Astrocyte (in vitro differentiated cells and primary cell): ENCODE results near the gene NR1H2. TPM values are rescaled to one million over a fixed set of nuclear protein-coding genes. Genes with fewer than 3 reads are reported as not detected.

Experiments used
- DNase-seq: peaks from one replicate; pipeline ENCODE4 v3.0.0-alpha.2; 2010; ENCODE audit warnings: low read depth
- FAIRE-seq: peaks from 2 replicates; lab custom pipeline; 2011; peaks lifted over from hg19 to GRCh38; lab: Jason Lieb, UNC
- H2AFZ ChIP-seq: 2 replicates; pipeline ENCODE4 v1.6.0; 2012; ENCODE audit warnings: low read depth, low read length, inconsistent platforms
- H3K27ac ChIP-seq: 2 replicates; pipeline ENCODE4 v1.5.1; 2011; ENCODE audit warnings: low read depth, low read length, inconsistent platforms
- H3K27me3 ChIP-seq: 2 replicates; pipeline ENCODE4 v1.6.0; 2011; ENCODE audit warnings: low read length, inconsistent platforms; ENCODE audit not compliant: insufficient read depth
- H3K36me3 ChIP-seq: 2 replicates; pipeline ENCODE4 v1.5.1; 2011; ENCODE audit warnings: low read length, inconsistent platforms; ENCODE audit not compliant: insufficient read depth
- H3K4me1 ChIP-seq: 2 replicates; pipeline ENCODE4 v1.5.1; 2011; ENCODE audit warnings: low read length, inconsistent platforms; ENCODE audit not compliant: insufficient read depth
- H3K4me2 ChIP-seq: 2 replicates; pipeline ENCODE4 v1.6.0; 2012; ENCODE audit warnings: low read length, inconsistent platforms
- H3K4me3 ChIP-seq: 2 replicates; pipeline ENCODE4 v1.5.1; 2011; ENCODE audit warnings: low read depth, mild to moderate bottlenecking, low read length, inconsistent platforms; ENCODE audit not compliant: insufficient read depth
- H3K79me2 ChIP-seq: 2 replicates; pipeline ENCODE4 v1.6.0; 2012; ENCODE audit warnings: mild to moderate bottlenecking, low read length, inconsistent platforms; ENCODE audit not compliant: insufficient read depth
- H3K9ac ChIP-seq: 2 replicates; pipeline ENCODE4 v1.6.0; 2012; ENCODE audit warnings: mild to moderate bottlenecking, low read length, inconsistent platforms
- H3K9me3 ChIP-seq: 2 replicates; pipeline ENCODE4 v1.5.1; 2012; ENCODE audit warnings: low read depth, mild to moderate bottlenecking, low read length, inconsistent platforms; ENCODE audit not compliant: insufficient read depth
- H4K20me1 ChIP-seq: 2 replicates; pipeline ENCODE4 v1.6.0; 2012; ENCODE audit warnings: low read length, inconsistent platforms; ENCODE audit not compliant: insufficient read depth
- H3K27ac Mint-ChIP-seq: one replicate; pipeline ENCODE4 v1.8.0; 2021; ENCODE audit warnings: mild to moderate bottlenecking, mixed read lengths; ENCODE audit not compliant: unreplicated experiment
- H3K27me3 Mint-ChIP-seq: one replicate; pipeline ENCODE4 v1.8.0; 2021; ENCODE audit warnings: low read depth, mixed read lengths; ENCODE audit not compliant: unreplicated experiment
- H3K36me3 Mint-ChIP-seq: one replicate; pipeline ENCODE4 v1.8.0; 2021; ENCODE audit warnings: low read depth, mixed read lengths; ENCODE audit not compliant: unreplicated experiment
- H3K4me1 Mint-ChIP-seq: one replicate; pipeline ENCODE4 v1.8.0; 2021; ENCODE audit warnings: low read depth, mixed read lengths; ENCODE audit not compliant: unreplicated experiment
- H3K4me3 Mint-ChIP-seq: one replicate; pipeline ENCODE4 v1.8.0; 2021; ENCODE audit warnings: mild to moderate bottlenecking, moderate library complexity, mixed read lengths; ENCODE audit not compliant: unreplicated experiment
- H3K9me3 Mint-ChIP-seq: one replicate; pipeline ENCODE4 v1.8.0; 2021; ENCODE audit warnings: mild to moderate bottlenecking, mixed read lengths; ENCODE audit not compliant: unreplicated experiment
- CTCF ChIP-seq: IDR thresholded peaks from 2 replicates; pipeline ENCODE4 v1.5.1; 2011; ENCODE audit warnings: low read depth, mild to moderate bottlenecking, inconsistent platforms, low read length, moderate library complexity; ENCODE audit not compliant: insufficient read depth
- EZH2 ChIP-seq: IDR thresholded peaks from 2 replicates; pipeline ENCODE4 v1.6.1; 2012; ENCODE audit warnings: mild to moderate bottlenecking, low read length, inconsistent platforms; ENCODE audit not compliant: insufficient read depth
- total RNA-seq: library from RNA; stranded (reverse); gene quantifications from 2 replicates; pipeline ENCODE4 v1.2.1, GENCODE V29; 2021

NR1H2 gene
- total RNA-seq, 1 donor from 2014 or later, result 33.4 TPM

- Mint-ChIP-seq H3K27ac (peak overlapping the region; percentile 66), H3K36me3 (no peaks in the 10 kb centered on the region), H3K4me3 (peak overlapping the region; percentile 89), H3K9me3 (peaks cover 1% of the 10 kb centered on the region), H3K4me1 (peaks cover 3% of the 10 kb centered on the region), H3K27me3 (peaks cover 24% of the 10 kb centered on the region)
- Histone ChIP-seq H3K27ac (no peak overlapping the region), H3K27me3 (peaks cover 22% of the 10 kb centered on the region), H3K79me2 (no peaks in the 10 kb centered on the region), H3K36me3 (no peaks in the 10 kb centered on the region), H2AFZ (peak overlapping the region; percentile 90), H3K4me3 (peak overlapping the region; percentile 56), H4K20me1 (no peaks in the 10 kb centered on the region), H3K9me3 (no peaks in the 10 kb centered on the region), H3K4me2 (peak overlapping the region; percentile 88), H3K4me1 (peaks cover 11% of the 10 kb centered on the region), H3K9ac (peak overlapping the region; percentile 47)
- TF ChIP-seq CTCF, result no peak
- no peak for TF ChIP-seq EZH2
- FAIRE-seq, result no peak
- peak; percentile 33 for DNase-seq
Observed at GRCh38 chr19:50431343-50432220, 55.3 kb downstream of the NR1H2 start.

GRCh38 chr19:50432221-50433028 lies 56.2 kb downstream of the NR1H2 start, which contains the start of gene MYBPC2:
TSS of gene MYBPC2 (plus strand) at chr19:50432892. CDS start at chr19:50432954, 62 bp downstream.
- H3K36me3 ChIP-seq, result no peaks in the 10 kb centered on the region
- Mint-ChIP-seq H3K36me3 (no peaks in the 10 kb centered on the region), H3K27me3 (peaks cover 32% of the 10 kb centered on the region), H3K4me3 (peak within 1 kb of the TSS; percentile 89), H3K9me3 (peaks cover 1% of the 10 kb centered on the region), H3K4me1 (peaks cover 3% of the 10 kb centered on the region), H3K27ac (no peak within 1 kb of the TSS)
- FAIRE-seq (no peak), DNase-seq (no peak)
- H4K20me1 ChIP-seq, result no peaks in the 10 kb centered on the region
- H2AFZ ChIP-seq, result peak within 1 kb of the TSS; percentile 90
- H3K9ac ChIP-seq, result peak within 1 kb of the TSS; percentile 47
- H3K9me3 ChIP-seq, result no peaks in the 10 kb centered on the region
- no peak within 1 kb of the TSS for H3K27ac ChIP-seq
- peaks cover 11% of the 10 kb centered on the region for H3K4me1 ChIP-seq
- no peak for TF ChIP-seq CTCF
- TF ChIP-seq EZH2, result peak; percentile 49
- H3K4me3 ChIP-seq, result peak within 1 kb of the TSS; percentile 56
- H3K79me2 ChIP-seq, result no peaks in the 10 kb centered on the region
- H3K27me3 ChIP-seq, result peaks cover 22% of the 10 kb centered on the region
- H3K4me2 ChIP-seq, result peak within 1 kb of the TSS; percentile 88

Other genes with a start within 250 kb of the NR1H2 start
- not detected in 2 replicates for gene IZUMO2, start 213.2 kb upstream of the NR1H2 start, total RNA-seq
- not detected in 2 replicates for gene MYH14, start 172.8 kb upstream of the NR1H2 start, total RNA-seq
- not detected in 2 replicates for gene KCNC3, start 47.1 kb upstream of the NR1H2 start, total RNA-seq
- gene NAPSA, start 10.8 kb upstream of the NR1H2 start, total RNA-seq, result not detected in 2 replicates
- 18.9 and 19.9 TPM in 2 replicates for gene POLD1, start 7.9 kb downstream of the NR1H2 start, total RNA-seq
- gene SPIB, start 42.5 kb downstream of the NR1H2 start, total RNA-seq, result 0.14 TPM in 1 of 2 replicates, not detected in the other
- gene MYBPC2, start 56.4 kb downstream of the NR1H2 start, total RNA-seq, result not detected in 2 replicates
- not detected in 2 replicates for gene EMC10, start 100.0 kb downstream of the NR1H2 start, total RNA-seq
- gene GARIN5A, start 100.4 kb downstream of the NR1H2 start, total RNA-seq, result not detected in 2 replicates
- gene JOSD2, start 134.7 kb downstream of the NR1H2 start, total RNA-seq, result not detected in 2 replicates
- not detected in 2 replicates for gene ASPDH, start 137.5 kb downstream of the NR1H2 start, total RNA-seq
- not detected in 2 replicates for gene LRRC4B, start 192.0 kb downstream of the NR1H2 start, total RNA-seq